Activated CD4-positive, alpha-beta T cell treated with anti-CD3 and anti-CD28 coated beads, Interleukin-2, amount 50 U/mL, for 48 hours (primary cell): ENCODE measurements around the gene TRAF6.
"Not testable (repeated sequence)": the region's sequence is repeated elsewhere in the genome, so short reads cannot be mapped to it uniquely, and the experiment has no call there.

Experiments
- DNase-seq, 2 experiments: peaks; one replicate each; pipeline ENCODE4 v3.0.0-alpha.2; 2020

TRAF6 gene, protein sequence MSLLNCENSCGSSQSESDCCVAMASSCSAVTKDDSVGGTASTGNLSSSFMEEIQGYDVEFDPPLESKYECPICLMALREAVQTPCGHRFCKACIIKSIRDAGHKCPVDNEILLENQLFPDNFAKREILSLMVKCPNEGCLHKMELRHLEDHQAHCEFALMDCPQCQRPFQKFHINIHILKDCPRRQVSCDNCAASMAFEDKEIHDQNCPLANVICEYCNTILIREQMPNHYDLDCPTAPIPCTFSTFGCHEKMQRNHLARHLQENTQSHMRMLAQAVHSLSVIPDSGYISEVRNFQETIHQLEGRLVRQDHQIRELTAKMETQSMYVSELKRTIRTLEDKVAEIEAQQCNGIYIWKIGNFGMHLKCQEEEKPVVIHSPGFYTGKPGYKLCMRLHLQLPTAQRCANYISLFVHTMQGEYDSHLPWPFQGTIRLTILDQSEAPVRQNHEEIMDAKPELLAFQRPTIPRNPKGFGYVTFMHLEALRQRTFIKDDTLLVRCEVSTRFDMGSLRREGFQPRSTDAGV

DNA sequence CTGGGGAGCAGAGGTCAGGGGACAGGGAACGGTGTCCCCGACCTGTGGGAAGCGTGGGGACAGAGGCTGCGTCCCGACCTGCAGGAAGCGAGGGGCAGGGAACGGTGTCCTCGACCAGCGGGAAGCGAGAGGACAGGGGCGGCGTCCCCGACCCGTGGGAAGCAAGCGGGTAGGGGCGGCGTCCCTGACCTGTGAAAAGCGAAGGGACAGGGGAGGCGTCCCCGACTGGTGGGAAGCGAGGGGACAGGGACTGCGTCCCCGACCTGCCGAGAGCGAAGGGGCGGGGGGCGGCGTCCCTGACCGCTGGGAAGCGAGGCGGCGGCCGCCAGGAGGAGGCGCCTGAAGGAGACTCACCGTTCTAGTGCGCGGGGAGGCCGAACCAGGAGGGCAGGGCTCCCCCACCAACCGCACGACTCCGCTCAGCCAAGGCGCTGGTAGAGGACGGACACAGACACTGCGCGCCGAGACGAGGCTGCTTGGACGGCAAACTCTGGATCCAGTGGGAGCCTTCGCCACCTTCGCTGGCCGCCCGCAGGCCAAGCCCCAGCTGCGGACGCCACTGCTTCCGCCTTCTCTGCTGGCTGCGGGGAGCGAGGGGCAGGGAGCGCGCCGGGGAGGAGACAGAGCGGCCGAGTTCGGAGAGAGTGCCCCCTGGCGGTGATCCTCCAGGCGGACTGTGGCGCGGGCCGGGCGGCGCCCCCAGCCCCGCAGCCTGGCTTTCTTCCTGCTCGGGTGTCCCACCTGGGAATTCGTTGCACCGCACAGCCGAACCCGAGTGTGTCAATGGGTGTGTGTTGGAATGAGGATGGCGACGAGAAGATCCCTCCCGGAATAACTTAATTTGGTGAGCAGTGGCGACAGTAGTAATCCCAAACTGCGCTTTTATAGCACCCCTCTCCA lies at the start of gene TRAF6:
TSS of gene TRAF6 (minus strand) at position 579 of the 900 bp plus-strand sequence. CDS start 8,757 bp downstream, outside the sequence.
- DNase-seq = peak; percentile 93 to 94

DNA sequence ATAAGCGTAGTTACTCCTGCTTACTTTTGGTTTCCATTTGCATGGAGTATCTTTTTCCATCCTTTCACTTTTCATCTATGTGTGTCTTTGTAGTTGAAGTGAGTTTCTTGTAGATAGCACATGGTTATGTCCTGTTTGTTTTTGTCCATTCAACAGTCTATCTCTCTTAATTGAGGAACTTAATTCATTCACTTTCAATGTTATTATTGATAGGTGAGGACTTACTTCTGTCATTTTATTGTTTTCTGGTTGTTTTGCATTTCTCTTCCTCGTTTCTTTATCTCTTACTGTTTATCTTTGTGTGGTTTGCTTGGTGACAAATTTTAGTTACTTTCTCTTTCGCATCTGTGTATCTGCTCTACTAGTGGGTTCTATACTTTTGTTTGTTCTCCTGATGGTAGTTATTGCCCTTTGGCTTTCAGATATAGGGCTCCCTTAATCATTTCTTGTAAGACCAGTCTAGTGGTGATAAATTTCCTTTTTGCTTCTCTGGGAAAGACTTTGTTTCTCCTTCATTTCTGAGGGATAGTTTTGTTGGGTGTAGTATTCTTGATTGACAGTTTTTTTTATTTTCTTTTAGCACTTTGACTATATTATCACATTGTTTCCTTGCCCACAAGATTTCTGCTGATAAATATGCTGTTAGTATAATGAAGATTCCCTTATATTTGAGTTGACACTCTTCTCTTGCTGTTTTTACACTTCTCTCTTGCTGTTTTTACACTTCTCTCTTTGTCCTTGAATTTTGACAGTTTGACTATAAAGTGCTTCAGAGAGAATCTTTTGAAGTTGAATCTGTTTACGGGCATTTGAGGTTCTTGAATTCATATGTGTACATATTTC lies 48.7 kb upstream of the TRAF6 start:
- no peak for DNase-seq

DNA sequence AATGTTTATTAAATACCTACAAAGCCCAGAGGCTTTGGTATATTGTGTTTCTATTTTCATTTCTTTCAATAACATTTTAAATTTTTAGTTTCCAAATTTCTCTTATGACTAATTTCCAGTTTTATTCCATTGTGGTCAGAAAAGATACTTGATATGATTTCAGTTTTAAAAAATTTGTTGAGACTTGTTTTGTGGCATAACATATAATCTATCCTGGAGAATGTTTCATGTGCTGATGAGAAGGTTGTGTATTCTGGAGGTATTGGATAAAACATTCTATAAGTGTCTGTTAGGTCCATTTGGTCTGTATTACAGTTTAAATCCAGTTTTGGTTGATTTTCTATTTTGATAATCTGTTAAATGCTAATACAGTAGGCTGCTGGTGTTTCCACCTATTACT lies 47.9 kb upstream of the TRAF6 start:
- DNase-seq = no peak

DNA sequence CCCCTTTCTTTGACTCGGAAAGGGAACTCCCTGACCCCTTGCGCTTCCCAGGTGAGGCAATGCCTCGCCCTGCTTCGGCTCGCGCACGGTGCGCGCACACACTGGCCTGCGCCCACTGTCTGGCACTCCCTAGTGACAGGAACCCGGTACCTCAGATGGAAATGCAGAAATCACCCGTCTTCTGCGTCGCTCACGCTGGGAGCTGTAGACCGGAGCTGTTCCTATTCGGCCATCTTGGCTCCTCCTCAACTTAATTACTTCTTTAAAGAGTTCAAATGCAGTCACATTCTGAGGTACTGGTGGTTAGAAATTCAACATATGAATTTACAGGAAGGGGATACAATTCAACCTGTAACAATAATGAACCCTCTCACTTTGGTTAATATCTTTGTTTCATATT lies 47.3 kb upstream of the TRAF6 start:
- DNase-seq = not testable (repeated sequence)

DNA sequence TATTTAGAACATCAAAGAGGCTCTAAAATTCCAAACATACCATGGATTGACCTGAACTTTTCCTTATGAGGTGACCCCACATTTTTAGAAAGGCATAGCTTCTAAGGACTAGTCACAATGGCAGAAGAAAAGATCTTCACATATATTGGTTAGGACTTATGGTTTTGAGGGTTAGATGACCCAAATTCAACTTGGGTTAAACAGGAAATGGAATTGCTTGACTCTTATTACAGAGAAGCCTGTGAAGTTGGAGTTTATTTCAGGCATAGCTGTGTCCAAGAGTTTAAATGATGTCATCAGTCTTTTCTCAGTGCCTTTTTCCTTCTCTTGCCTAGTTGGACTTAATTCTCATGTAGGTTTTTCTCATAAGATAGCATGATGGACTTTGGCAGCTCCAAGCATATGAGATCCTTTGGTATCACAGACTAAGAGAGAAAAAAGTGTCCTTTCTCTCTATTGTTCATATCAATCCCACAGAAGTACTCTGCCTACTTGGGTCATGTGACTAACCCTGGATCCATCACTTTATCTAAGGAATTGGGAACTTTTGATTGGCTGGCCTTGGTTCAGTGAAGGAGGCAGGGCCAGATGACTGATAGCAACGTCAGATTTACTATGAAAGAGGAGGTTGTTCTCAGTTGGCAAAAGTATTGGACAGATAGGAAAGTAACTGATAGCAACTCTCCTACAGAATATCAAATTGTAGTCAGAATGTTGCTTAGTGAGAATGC lies 40.5 kb upstream of the TRAF6 start:
- no peak for DNase-seq

DNA sequence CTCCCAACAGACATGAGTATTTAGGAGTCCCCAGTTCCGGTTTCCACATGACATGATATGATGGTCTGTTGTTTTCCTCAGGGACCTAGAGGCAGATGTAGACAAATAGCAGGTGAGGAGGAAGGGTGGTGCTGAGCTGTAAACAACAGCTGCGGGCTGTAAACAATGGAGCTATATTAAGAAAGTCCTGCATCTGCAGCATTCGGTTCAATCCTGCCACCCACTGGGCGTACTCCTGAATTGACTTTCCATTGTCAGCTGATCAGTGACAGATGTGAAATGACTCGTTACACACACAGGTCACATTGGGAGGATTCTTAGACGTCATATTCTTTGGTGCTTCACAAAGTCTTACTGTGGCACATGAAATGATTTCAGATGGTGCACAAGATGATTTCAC lies 30.9 kb upstream of the TRAF6 start:
- peak; percentile 27 to 36 for DNase-seq

DNA sequence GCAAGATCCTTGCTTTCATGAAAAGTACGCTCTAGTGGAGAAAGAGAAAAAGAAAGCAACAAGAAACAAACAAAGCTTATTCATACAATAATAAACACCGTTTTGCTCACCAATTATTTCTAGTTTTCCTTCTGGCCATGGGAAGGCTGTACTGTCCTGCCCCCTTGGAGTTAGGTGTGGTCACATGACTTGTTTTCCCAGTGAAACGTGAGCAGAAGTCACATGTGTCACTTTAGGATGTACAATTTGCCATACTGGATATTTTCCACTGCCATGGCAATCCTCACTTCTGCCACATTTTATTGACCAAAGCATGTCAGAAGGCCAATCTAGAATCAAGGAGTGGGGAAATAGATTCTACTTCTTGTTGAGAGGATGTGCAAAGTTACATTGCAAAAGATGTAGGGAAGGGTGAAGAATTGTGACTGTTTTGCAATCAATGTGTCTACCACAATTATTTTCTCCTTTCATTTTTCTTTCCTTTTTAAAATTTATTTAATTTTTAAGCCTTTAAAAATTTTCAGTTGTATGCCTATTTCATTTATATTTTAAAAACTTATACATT lies 24.3 kb upstream of the TRAF6 start:
- DNase-seq = no peak

DNA sequence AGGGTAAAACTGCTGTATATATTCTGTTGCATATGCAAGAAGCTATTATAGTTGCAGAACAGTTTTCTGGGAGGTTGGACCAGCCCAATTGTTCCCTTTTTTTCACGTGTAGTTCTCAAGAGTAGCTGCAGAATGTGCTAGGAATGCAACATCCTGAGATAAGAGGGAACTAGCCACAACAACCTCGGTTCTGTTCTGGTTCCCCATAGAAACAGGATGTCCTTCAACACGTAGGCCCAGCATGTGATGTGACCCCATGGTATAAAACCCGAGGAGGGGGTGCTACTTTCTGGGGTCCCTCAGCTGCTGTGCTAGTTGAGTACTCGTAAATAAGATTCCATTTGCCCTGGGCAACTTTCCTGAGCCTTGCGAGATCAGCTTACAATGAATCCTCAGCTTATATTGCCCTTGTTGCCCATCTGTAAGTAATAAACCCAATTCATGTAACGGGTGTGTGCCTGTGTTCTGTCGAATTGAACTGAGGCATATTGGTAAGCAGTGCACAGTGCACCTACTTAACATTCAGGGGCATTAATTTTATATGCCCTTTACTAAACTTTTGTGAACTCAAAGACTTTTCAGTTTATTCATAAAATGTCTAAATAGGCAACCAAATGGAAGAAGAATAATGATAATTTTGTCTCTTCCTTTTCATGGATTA lies 23.0 kb upstream of the TRAF6 start:
- no peak for DNase-seq

DNA sequence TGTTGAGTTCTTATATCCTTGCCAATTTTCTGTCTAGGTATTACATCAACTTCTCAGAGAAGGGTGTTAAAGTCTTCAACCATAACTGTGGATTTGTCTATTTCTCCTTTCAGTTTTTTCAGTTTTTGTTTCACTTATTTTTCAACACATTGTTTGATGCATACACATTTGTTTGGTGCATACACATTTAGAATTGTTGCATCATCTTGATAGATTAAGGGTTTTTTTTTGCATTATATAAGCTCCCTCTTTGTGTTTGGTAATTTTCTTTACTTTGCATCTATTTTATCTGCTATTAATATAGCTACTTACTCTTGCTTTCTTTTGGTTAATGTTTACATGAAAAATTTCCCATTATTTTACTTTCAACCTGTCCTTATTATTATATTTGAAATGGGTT lies 20.8 kb upstream of the TRAF6 start:
- DNase-seq = no peak

DNA sequence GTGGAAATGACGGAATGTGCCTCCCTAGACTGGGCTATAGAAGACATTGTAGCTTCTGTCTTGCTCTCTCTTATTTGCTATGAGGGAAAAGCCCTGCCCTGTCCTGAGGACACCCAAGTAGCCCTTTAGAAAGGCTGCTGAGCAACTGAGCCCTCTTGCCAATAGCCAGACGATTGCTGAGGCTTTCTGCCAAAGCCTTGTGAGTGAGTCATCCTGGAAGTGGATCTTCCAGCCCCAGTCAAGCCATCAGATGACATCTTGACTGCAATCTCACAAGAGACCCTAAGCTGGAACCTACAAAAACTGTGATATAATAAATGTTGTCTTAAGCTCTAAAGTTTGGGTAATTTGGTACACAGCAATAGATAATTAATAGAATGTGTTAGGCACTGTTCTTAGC lies 3.9 kb upstream of the TRAF6 start:
- no peak for DNase-seq

DNA sequence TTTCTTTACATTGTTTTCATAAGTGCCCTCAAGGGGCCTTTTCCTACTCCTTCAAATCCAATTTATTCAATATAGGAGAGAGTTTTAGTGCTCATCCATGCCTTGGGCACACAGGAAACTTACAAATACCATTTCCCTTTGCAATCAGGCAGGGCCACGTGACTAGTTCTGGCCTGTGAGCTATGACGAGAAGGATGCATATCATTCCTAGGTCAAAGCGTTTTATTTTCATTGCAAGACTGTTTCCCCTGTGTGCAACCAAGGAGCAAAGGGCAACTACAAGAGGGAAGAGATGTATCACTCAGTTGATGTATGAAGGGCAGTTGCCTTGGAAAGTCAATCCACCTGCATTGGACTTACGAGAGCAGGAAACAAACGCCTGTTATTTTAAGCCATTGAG lies 1.9 kb upstream of the TRAF6 start:
- no peak for DNase-seq

DNA sequence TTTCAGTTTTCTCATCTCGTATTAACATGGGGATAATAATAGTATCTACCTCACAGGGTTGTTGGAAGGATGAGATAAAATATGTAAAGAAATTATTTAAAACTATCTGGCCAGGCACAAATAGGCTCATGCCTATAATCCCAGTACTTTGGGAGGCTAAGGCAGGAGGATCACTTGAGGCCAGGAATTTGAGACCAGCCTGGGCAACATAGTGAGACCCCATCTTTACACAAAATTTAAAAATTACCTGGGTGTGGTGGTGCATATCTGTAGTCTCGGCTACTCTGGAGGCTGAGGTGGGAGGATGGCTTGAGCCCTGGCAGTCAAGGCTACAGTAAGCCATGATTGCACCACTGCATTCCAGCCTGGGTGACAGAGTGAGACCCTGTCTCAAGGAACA lies 990 bp upstream of the TRAF6 start:
- not testable (repeated sequence) for DNase-seq

DNA sequence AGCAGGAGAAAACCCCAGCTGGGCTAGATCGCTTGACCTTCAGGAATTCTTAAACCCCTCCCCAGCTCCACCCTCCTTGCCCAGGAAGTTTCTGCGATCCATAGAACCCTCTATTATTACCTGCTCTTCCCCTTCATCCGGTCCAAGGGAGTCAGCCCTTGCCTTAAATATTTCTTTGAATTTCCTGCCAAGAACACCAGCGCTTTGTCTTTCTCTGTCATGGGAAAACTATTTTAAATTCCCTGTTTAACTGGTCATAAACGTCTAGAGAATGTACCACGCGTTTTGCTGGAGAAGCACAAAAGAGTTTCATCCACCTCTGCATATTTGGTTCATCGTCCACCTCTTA lies 496 bp upstream of the TRAF6 start:
- DNase-seq = no peak

DNA sequence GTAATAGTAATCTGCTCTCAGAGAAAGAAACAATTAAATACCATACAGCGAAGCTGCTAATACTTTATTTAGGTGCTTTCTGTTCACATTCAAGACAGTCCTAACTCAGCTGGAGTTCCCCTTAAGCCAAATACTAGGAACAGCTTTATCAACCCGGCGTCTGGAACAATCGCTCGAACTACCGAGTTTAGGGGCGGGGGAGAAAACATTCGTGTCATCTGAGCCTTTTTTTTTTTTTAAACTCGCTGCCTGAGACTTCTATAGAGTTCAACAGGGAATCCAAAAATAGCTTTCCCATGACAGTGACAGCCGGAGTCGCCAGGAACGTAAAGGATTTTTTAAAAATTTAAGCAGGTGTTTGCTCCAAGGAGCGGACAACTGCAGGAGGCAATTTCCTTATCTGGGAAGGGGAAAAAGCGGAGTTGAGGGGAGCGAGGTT lies 852 bp downstream of the TRAF6 start:
- DNase-seq = peak; percentile 17 to 39

DNA sequence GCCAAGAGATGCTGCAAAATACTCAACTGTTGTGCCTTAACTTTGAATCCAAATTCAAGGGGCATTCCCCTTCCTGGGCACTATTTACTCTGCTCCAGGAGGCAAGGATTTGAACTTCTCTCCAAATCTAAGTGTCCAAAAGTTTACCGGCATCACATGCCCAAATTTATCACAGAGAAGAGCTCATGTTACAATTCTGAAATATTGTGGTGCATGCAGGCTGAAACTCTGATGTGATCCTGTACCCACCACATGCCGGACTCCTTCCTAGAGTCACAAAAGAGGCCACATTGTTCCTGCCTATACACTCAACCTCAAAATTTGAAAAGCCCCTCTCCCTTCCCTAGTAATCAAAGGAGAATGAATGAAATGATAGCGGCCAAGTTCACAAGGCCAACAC lies 1.3 kb downstream of the TRAF6 start:
- no peak for DNase-seq

DNA sequence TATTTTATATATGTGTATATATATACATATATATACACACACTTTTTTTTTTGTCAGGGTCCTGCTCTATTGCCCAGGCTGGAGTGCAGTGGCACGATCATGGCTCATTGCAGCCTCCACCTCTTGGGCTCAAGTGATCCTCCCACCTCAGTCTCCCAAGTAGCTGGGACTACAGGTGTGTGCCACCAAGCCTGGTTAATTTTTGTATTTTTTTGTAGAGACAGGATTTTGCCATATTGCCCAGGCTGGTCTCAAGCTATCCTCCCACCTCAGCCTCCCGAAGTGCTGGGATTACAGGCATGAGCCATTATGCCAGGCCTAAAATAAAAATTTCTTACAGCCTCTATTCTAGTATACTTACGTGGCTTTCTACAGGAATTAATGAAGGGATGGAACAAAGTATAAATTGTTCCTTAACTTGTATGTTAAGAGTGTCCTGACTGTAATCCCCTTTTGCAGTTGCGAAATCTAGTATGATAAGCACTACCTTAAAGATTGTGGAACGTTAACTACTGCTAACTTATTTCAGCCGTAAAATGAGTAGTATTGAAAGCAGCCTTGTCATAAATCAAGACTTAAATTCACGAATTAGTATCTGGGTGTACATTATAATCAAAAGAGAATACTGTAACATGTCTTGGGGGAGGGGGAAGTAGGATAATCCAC lies 2.1 kb downstream of the TRAF6 start:
- no peak for DNase-seq

DNA sequence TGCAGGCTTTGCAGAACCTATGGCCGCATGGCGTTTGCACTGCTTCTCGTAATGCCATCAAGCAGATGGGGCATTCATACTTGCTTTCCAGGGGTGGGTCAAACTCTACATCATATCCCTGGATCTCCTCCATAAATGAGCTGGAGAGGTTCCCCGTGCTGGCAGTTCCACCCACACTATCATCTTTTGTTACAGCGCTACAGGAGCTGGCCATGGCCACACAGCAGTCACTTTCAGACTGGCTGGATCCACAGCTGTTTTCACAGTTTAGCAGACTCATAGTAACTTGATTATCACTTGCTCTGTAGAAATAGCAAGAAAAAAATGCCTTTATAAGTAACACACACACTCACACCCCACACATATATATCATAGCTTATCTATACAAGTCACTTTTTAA lies 8.8 kb downstream of the TRAF6 start:
- DNase-seq = no peak

DNA sequence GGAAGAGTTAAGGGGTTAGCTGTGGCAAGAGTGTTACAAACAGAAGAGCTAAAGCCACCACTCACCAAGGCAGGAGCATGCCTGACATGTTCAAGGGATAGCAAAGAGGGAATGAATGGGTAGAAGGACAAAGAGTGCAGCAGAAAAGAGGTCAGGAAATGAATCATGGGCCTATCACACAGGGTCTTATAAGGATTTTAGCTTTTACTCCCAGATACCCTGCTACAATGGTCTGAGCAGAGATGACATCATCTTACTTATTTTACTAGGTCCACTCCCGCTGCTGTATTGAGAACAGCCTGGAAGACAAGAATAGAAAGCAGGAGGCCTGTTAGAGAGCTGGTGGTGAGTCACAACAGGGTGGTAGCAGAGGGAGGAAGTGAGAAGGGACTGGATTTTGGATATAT lies 9.8 kb downstream of the TRAF6 start:
- DNase-seq = no peak

DNA sequence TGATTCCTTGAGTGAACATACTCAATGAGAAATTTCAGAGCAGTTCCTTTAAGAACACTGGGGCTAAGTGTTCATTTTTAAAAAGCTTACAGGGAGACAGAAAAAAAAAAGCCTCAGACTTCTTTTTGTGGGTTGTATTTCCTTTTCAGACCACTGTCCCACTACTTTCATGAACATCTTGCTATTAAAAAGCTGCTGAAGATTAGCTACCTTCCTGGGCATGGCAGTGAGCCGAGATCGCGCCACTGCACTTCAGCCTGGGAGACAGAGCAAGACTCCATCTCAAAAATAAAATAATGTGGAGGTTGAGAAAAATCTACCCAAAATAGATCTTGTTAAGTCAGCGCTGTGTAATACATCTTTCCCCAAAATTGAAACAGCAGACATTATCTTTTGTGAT lies 10.8 kb downstream of the TRAF6 start:
- DNase-seq = no peak

DNA sequence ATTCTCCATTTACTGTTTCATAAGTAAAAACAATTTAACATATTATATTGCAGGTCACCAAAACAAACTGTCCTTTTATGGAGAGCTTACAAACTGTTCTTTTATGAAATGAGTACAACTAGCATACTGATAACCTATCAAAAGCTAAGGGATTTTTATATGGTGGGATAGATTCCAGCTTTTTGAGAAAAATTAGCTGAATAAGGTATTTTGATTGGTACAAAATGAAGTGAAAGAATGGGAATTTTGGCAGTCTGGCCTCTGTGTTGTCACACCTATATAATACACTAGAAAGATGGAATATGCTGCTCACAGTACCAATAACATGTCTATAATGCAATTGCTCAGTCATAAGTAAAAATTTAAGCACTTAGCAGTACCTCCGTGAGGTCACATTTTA lies 11.4 kb downstream of the TRAF6 start:
- no peak for DNase-seq

DNA sequence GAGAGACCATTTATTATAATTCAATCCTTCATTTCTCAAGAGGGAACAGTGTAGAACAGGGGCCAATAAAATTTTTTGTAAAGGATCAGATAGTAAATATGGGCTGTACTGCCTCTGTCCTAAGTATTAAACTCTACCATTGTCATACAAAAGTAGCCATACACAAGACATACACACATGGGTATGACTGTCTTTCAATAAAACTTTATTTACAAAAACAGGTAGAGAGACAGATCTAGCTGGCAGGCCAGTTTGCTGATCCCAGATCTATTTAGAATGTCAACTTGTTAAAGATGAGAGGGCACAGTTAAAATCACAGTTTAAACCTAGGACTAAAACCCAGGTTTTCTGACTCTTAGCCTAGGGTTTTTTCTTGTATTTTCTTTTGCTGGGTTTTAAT lies 16.7 kb downstream of the TRAF6 start:
- no peak for DNase-seq
